GM18526 (cell line): ENCODE data around the gene FOSL1.
A peak's percentile ranks its signal among the peaks of the same experiment; 100 is the strongest.

Experiments
- POLR2A ChIP-seq: IDR thresholded peaks from 3 replicates; pipeline ENCODE4 v1.6.1; 2011; ENCODE audit not compliant: insufficient read length; ENCODE audit errors: extremely low read depth

FOSL1 gene

DNA sequence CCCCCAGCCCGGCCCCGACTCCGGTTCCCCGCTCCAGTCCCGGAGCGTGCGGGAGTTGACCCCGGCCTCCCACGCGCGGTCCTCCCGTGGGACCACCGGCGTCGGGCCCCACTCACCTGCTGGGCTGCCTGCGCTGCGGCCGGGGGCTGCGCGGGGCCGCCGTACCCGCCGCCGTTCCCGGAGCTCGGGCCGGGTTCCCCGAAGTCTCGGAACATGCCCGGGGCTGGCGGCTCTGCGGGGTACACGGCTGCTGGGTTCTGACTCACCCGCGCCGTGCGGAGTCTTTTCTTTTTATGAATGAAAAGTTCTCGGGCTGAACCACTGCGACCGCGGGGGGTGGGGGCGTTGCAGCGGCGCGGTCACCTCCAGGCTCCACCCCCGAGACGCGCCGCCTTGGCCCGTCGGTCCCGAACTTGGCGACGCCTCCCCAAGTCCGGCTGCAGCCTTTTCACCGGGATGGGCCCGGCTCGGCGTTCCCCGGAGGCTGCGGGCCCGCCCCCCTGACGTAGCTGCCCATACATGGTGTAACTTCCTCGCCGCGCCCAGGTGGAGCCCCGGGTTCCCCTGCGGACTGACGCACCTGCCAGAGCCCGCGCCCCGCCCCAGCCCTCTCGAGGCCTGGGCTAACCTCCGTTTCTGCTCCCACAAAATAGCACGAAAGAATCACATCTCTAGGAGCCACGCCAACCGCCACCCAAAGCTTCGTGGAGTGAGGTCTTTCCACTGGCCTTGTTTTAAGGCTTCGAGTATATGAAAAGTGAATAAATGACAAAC lies at the start of gene FOSL1:
Gene FOSL1, minus strand, starts transcription at position 264 of the 774 bp plus-strand sequence. Its CDS starts 49 bp downstream, at position 215.
- TF ChIP-seq POLR2A, result peak; percentile 22

DNA sequence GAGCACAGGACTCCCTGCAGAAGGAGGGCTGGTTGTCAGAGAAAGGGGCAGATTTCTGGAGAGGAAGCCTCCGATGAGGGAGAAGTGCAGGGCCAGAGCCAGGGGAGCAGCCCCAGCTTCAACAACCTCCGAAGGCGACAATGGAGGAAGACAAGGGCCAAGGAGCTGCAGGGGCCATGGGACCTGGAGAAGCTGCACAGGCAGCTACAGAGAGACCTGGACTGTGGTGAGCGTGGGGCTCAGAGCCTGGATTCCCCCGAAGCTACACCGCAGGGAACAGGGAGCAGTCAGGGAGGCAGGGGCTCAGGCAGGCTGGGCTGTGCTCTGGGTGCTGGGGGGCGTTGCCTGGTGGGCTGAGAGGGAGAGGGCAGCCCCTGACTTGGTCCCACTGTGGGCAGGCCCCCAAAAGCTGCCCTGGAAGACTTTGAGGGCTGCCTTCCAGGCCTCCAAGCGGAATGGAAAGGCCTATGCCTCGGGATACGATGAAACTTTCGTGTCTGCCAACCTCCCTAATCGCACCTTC lies 47.5 kb upstream of the FOSL1 start:
- TF ChIP-seq POLR2A, result no peak

DNA sequence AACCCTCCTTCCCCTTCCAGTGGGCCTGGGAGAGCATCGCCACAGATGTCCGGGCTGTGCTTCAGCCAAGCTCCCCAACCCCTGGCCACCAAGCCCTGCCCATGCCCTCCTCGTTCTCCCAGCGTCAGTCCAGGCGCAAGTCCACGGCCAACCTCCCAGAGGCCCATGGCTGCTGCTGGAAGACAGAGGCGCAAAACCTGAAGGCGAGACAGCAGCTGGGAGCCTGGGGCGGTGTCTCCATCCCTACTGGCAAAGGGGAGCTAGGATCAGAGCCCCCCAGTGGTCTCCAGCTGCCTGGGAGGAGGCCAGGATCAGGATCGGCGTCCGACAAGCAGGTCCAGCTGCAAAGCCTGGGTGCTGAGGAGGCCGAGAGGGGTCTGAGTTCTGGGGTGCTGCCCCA lies 46.9 kb upstream of the FOSL1 start:
- TF ChIP-seq POLR2A, result no peak

DNA sequence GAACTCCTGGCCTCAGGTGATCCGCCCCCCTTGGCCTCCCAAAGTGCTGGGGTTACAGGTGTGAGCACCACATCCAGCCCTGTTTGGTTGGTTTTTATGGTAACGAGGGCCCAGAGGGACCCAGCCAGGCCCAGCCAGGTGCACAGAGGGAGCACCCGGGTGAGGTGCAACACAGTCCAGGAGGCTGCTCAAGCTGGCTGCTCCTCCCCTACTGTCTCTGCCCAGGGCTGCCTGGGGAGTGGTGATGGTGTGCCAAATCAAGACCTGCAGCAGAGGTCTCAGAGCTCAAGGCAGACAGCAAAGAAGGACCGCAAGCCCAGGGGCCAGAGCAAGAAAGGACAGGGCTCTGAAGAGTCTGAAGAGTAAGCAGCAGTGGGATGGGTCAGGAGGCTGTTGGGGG lies 46.5 kb upstream of the FOSL1 start:
- no peak for TF ChIP-seq POLR2A

DNA sequence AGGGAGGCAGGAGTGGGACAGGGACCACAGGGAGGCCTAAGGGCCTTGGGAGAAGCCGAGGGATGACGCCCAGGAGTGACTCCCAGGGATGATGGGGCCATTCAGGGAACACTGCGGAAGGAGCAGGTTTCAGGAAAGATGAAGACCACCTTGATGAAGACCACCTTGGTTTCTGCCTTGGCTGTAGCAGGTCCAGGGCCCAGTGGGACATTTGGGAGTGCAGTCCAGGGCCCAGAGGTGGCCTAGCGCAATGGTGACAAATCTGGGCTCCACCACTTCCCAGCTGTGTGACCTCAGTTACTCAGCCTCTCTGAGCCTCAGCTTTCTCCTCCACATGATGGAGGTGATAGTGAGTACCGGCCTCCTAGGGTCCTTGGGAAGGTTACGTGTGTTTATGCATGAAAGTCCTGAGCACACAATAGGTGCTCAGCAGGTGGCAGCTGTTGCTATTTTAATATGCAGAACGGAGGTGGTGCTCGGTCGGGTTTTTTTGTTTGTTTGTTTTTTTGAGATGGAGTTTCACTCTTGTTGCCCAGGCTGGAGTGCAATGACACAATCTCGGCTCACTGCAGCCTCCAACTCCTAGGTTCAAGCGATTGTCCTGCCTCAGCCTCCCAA lies 45.9 kb upstream of the FOSL1 start:
- TF ChIP-seq POLR2A, result no peak

DNA sequence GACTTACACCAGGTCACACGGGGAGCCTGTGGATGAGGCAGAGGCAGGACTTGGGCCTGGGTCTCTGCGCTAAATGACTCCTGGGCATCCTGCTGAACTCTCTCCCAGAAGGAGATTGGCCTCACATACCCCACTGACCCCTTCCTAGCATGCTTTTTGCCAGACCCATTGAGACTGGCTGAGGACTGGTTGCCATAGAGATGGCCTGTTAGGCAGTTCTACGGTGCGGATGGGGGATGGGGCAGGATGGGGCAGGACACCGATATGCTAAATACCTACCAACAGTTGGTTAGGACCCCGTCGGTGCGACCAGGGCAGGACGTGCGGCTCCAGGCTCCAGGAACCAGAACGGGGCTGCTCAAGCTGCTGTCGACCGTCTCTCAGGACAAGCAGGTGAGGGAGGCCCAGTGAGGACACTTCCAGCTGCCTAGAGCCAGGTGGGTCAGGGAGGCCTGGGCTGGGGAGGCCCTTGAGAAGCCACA lies 45.3 kb upstream of the FOSL1 start, which contains the start of gene TSGA10IP:
Gene TSGA10IP, plus strand, starts transcription at position 51 of the 482 bp plus-strand sequence. Its CDS starts 196 bp downstream, at position 247.
- no peak for TF ChIP-seq POLR2A

DNA sequence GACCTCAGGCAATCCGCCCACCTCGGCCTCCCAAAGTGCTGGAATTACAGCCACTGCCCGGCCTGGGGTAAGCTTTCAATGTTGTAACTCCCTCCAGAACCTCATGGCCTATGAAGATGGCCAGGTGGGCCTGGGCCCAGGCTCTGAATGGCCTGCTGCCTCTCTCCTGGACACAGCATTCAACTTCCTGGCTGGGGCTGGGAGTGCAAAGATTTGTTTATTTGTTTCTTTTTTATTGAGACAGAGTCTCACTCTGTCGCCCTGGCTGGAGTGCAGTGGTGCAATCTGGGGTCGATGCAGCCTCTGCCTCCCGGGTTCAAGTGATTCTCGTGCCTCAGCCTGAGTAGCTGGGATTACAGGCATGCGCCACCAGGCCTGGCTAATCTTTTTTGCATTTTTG lies 44.6 kb upstream of the FOSL1 start:
- no peak for TF ChIP-seq POLR2A

DNA sequence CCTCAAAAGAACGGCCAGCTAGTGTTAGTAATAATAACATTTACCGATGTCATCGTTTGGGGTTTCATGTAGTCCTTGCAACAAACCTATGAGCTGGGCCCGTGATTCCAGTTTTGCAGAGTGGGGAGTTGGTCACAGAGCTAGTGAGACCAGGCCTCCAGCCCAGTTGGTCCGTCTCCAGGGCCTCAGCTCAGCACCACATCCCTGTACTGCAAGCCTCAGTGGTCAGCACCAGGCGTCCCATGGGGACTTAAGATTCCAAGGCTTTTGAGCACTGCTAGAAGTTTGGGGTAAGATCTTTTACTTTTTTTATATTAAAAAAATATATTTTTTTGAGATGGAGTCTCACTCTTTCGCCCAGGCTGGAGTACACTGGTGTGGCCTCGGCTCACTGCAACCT lies 44.0 kb upstream of the FOSL1 start:
- TF ChIP-seq POLR2A, result no peak

DNA sequence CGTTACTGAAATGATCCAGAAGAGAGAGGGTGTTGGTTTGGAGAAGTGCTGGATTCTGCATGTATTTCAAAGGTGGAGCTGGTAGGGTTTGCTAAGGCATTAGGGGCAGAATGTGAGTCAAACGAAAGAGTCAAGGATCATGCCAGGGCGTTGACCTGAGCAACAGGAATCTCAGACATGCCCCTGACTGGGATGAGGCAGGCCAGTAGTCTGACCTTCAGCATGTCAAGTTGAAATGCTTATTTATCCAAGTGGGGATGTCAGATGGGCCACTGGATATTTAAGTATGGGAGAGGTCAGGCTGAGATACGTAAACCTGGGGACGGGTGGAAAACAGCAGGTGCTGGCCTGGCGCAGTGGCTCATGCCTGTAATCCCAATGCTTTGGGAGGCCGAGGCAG lies 42.3 kb upstream of the FOSL1 start:
- no peak for TF ChIP-seq POLR2A

DNA sequence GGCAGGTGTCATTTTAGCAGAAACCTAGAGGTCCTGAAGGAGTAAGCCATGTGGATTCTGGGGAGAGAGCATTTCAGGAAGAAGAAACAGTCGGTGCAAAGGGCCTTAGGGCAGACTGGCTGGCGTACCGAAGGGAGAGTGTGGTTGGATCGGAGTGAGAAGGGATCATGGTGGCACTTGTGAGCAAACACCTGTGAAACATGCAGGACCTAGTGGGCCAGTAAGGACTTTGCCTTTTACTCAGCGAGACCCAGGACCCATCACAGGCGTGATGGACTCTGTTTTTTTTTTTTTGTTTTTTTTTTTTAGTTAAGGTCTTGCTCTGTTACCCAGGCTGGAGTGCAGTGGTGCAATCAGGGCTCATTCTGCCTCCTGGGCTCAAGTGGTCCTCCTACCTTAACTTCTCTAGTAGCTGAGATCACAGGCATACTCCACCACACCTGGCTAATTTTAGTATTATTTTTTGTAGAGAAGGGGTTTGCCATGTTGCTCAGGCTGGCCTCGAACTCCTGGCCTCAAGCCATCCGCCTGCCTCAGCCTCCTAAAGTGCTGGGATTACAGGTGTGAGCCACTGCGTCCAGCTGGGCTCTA lies 41.6 kb upstream of the FOSL1 start:
- no peak for TF ChIP-seq POLR2A

DNA sequence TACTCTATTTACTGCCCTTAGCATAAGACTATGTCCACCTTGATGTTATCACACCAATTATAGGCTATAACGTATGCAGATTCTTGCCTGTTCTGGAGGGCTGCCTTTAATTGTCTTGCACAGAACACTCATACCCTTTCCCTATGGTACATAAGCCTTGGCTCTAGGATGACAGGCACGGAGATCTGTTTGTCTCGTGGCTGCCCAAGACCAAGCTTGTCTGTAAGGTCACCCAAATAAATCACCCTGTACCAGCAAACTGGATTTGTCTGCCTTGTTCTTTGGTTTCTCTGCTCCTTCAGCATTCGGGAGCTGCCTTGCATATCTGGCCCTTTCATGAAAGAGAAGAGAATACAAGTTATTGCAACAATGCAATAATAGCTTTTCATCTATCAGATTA lies 37.6 kb upstream of the FOSL1 start:
- TF ChIP-seq POLR2A, result no peak

DNA sequence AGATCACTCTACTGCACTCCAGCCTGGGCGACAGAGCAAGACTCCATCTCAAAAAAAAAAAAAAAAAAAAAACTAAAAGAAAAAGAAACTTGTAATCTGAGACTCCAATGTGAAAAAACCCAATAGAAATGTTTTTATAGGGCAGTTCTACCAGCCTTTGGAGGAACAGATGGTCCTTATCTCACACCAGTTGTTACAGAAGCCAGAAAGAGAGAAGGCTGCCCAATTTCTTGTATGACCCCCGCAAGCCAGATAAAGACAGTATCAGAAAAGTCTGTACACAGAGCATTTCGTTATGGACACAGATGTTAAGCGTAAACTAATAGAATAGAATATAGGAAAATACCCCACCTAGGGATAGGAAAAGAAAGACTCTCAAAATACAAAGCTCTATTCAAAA lies 33.8 kb upstream of the FOSL1 start:
- no peak for TF ChIP-seq POLR2A

DNA sequence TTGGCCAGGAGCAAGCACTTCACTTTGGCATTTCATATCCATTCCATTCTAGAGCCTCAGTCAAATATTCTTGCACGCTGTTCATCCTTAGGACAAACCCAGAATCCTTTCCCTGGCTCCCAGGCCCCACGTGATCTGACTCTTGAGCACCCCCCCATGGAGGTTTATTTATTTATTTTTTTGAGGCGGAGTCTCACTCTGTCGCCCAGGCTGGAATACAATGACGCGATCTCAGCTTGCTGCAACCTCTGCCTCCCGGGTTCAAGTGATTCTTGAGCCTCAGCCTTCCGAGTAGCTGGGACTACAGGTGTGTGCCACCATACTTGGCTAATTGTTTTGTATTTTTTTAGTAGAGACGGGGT lies 32.4 kb upstream of the FOSL1 start:
- TF ChIP-seq POLR2A, result no peak

DNA sequence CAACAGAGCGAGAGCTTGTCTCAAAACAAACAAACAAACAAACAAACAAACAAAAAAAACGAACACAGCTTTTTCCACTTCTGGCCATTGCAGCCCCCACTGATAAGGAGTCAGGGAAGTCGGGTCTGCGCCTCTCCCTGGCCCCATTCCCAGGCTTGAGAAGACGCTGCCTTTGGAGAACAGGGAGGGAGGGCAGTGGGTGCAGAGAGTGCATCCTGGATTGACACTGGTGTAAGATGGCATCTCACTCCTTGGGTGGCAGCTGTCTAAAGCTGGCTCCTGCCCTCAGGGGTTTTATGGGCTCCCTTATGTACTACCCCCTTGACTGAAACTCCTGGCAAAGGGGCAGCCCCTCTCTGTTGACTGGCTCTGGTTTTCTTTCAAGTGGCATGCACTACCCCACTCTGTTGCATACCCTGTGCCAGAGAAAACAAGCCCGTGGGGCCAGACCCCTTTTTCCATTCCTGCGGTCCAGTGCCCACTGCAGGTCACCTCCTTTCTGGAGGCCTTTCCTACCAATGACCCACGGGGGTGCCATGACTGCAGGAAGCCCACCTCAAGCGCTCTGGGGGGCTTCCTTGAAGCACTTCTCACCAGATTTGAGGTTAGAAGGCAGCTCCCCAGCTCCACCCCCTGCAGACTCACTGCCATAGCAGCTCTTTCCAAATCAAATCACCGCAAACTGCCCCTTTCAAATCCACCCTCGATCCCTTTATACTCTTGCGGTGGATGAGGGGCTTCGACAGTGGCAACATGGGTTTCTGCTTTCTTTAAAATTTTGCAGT lies 31.8 kb upstream of the FOSL1 start:
- no peak for TF ChIP-seq POLR2A

DNA sequence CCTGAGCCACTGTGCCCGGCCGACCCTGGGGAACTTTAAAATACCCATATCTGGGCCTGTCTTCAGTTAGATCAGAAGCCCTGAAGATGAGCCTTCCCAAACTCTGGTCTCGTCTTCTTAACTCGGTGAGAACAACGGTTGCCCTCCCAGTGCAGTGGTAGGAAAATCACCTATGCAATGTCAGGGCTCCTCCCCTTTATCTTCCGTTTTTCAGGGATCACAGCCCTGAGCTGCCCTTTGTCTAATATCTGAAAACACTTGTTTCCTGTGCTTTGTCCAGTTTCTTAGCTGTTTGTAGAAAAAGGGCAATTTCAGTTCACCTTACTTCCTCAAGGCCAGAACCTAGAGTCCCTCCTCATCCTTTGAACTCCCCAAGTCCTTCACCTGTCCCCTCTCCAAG lies 28.5 kb upstream of the FOSL1 start:
- TF ChIP-seq POLR2A, result no peak

DNA sequence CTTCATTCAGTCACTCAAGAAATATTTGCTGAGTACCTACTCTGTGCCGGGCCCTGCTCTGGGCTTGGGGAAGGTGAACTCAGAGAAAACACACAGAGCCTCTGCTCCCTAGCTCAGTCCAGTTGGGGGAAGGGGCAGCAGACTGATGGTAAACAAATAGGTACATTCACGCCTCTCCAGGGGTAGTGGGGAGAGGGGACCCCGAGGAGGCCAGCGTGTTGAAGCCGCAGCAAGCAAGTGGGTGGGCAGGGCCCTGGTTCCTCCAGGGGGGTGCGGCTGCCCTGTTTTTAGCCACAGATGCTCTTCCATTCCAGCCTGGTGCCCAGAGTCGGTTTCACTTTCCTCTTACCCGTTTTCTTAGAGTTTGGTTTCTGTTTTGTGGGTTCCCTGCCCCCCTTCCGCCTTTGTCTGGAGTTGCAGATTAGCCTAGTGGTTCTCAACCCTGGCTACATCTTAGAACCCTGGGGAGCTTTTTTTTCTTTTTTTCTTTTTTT lies 27.8 kb upstream of the FOSL1 start:
- peak; percentile 51 for TF ChIP-seq POLR2A

DNA sequence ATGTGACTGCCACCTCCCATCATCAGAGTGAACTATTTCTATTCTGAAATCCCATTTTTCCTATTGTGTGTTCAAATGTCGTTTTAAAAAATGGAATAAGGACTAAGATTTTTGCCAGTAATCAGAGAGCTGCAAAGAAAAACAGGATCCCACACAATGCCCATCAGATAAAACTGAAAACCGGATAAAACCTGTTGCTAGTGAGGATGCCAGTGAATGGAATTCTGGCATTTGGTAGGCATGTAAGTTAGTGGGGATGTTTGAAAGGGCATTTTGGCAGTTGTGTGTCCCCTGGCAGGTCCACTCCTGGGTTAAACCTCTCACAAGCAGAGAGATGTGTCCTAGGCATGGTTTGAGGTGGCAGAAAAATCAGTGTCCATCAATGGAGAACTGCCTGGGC lies 25.2 kb upstream of the FOSL1 start:
- no peak for TF ChIP-seq POLR2A
